ENCODE measurements around the gene MRPL14. TPM values are rescaled to one million over a fixed set of nuclear protein-coding genes. Genes with fewer than 3 reads are reported as not detected.

Gene MRPL14
- total RNA-seq, 1 donor from 2014 or later: 36.8 TPM

DNA sequence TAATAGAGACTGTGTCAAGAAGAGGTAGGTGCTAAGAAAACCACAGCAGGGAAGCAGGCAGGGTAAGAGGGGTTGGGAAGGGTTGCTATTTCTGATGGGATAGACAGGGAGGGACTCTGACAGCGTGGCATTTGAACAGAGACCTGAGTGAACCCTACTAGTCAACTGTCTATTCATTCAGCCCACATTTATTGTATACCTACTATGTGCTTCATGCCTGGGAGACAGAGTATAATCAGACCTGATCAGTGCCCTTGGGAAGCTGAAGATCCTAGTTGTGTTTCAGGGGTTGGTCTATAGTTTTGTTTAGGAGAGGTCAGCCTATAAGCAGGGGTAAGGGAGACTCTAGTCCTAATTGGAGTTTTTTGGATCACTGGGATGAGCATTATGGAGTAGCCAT, 16.5 kb upstream of the MRPL14 start:
- no peak for TF ChIP-seq CTCF (IDR thresholded peaks at IDR 0.05; ENCODE audit: borderline replicate concordance)
- peaks cover 95% of the 10 kb centered on the region for H3K36me3 ChIP-seq

DNA sequence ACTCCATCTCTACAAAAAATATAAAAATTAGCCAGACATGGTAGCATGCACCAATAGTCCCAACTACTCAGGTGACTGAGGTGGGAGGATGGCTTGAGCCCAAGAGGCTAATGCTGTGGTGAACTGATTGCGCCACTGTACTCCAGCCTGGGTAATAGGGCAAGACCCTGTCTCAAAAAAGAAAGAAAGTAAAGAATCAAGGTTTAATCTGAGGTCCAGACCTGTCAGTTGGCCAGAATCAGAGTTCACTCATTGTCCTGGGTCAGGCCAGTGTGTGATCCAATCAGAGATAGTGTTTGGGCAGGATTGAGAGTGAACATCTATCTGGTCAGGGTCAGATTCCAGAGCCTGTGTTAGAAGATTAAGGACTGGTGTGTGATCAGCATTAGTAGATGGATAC, 15.6 kb upstream of the MRPL14 start:
- Histone ChIP-seq H3K4me3 (no peak overlapping the region), H3K27ac (replicated peaks) (no peak overlapping the region), H3K9me3 (replicated peaks) (no peaks in the 10 kb centered on the region), H3K4me1 (no peaks in the 10 kb centered on the region), H3K27me3 (ENCODE audit: low read depth) (no peaks in the 10 kb centered on the region), H3K36me3 (peaks cover 95% of the 10 kb centered on the region)
- intact Hi-C loops (cut with micrococcal nuclease): no loop called here
- TF ChIP-seq CTCF (IDR thresholded peaks at IDR 0.05; ENCODE audit: borderline replicate concordance): no peak
- no peak for DNase-seq

More for the DNA sequence above, 16.5 kb upstream of the MRPL14 start:
- intact Hi-C loops (cut with micrococcal nuclease): no loop called here
- H3K27ac ChIP-seq (replicated peaks): no peak overlapping the region
- H3K27me3 ChIP-seq (ENCODE audit: low read depth): no peaks in the 10 kb centered on the region
- DNase-seq: no peak
- no peaks in the 10 kb centered on the region for H3K9me3 ChIP-seq (replicated peaks)
- H3K4me3 ChIP-seq: no peak overlapping the region
- H3K4me1 ChIP-seq: no peaks in the 10 kb centered on the region

- Histone ChIP-seq H3K27me3 (ENCODE audit: low read depth) (no peaks in the 10 kb centered on the region), H3K4me1 (no peaks in the 10 kb centered on the region), H3K4me3 (no peak overlapping the region), H3K36me3 (peaks cover 97% of the 10 kb centered on the region), H3K27ac (replicated peaks) (no peak overlapping the region), H3K9me3 (replicated peaks) (no peaks in the 10 kb centered on the region)
- intact Hi-C loops (cut with micrococcal nuclease): no loop called here
- no peak for DNase-seq
- no peak for TF ChIP-seq CTCF (IDR thresholded peaks at IDR 0.05; ENCODE audit: borderline replicate concordance)
Observed at GRCh38 chr6:44139351-44139743, 12.1 kb upstream of the MRPL14 start.

DNA sequence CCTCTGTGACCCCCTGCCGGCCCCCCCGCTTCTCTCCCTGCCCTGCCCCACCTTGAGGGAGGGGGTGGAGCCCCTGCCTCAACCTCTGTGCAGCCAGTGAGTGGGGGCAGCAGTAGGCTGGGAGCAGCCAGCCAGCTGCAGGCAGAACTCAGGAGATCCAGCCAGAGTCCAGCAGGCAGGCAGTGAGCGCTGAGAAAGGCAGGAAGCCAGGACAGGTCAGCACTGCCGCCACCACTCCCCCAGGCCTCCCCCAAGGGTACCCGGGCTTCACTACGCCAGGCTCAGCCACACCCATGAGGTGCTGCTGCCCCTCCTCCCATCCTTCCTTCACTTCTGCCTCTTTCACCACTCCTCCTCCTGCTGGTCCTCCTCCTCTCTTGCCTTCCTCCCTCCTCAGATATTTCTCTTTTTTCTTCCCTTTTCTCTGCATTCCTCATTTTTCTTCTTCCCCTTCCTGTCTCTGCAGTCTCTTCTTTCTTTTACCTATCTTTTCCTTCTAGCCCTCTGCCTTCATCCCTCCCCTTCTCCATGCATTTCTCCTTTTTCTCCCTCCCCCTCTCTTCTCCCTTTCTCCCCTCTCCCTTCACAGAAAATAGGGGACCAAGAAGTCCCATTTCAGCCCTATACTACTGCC, 11.6 kb upstream of the MRPL14 start:
- Histone ChIP-seq H3K27ac (replicated peaks) (no peak overlapping the region), H3K4me3 (no peak overlapping the region), H3K27me3 (ENCODE audit: low read depth) (no peaks in the 10 kb centered on the region), H3K4me1 (peaks cover 2% of the 10 kb centered on the region), H3K36me3 (peaks cover 92% of the 10 kb centered on the region), H3K9me3 (replicated peaks) (no peaks in the 10 kb centered on the region)
- no peak for DNase-seq
- intact Hi-C loops (cut with micrococcal nuclease): no loop called here
- no peak for TF ChIP-seq CTCF (IDR thresholded peaks at IDR 0.05; ENCODE audit: borderline replicate concordance)

- Histone ChIP-seq H3K27me3 (ENCODE audit: low read depth) (no peaks in the 10 kb centered on the region), H3K36me3 (peaks cover 63% of the 10 kb centered on the region), H3K4me3 (no peak overlapping the region), H3K9me3 (replicated peaks) (no peaks in the 10 kb centered on the region), H3K27ac (replicated peaks) (no peak overlapping the region), H3K4me1 (peaks cover 23% of the 10 kb centered on the region)
- TF ChIP-seq CTCF (IDR thresholded peaks at IDR 0.05; ENCODE audit: borderline replicate concordance): no peak
- DNase-seq: no peak
- intact Hi-C loops (cut with micrococcal nuclease): no loop called here
Observed at GRCh38 chr6:44135875-44136274, 8.6 kb upstream of the MRPL14 start.

All from left ventricle myocardium inferior (tissue), 1 donor.